ENCODE results near the gene MBD3.

GRCh38 chr19:1558552-1558951 is 34.1 kb downstream of the MBD3 start:
- no peak for TF ChIP-seq CTCF (IDR thresholded peaks at IDR 0.05)
- TF ChIP-seq ZFX (IDR thresholded peaks at IDR 0.05; ENCODE audit: borderline replicate concordance) = no peak
